ENCODE measurements around the gene MGARP. TPM values are rescaled to one million over a fixed set of nuclear protein-coding genes. Genes with fewer than 3 reads are reported as not detected.

MGARP gene
- total and polyA plus RNA-seq, 9 of the 15 experiments (the other 6 are each of a cell fraction or from before 2014, with no cell fraction given), result 0.11 to 0.45 (median 0.23) TPM; not detected in 4

GRCh38 chr4:139282065-139282720, 2.2 kb upstream of the MGARP start:
- POLR2A ChIA-PET, result interaction anchor here (0.5 to 1.9 kb wide), 3 partner anchors 13 to 154 kb away, joined by 3 to 7 read pairs (median 4); no protein-coding TSS in a partner anchor
- no peaks in the 10 kb centered on the region for H3K36me3 ChIP-seq (ENCODE audit: control insufficient read depth, insufficient read depth, low read length)

More at GRCh38 chr4:139282065-139282720, 2.2 kb upstream of the MGARP start:
- BruUV-seq (replicated peaks), result no TSS peak
- CTCF ChIA-PET (ENCODE audit: low intra/inter-chr PET ratio), result no interaction called here
- Histone ChIP-seq H3K9me1 (ENCODE audit: control insufficient read depth, insufficient read depth, low read length) (no peaks in the 10 kb centered on the region), H2AFZ (ENCODE audit: low read depth, low read length) (0 out of 2 replicates have a peak overlapping the region, but pooled peaks have one; percentile 11), H3K9ac (ENCODE audit: insufficient read depth in 1 of 2, low read depth in 2 of 2, low read length in 2 of 2) (no peak overlapping the region), H3K79me2 (ENCODE audit: control insufficient read depth, insufficient read depth, low read length) (no peaks in the 10 kb centered on the region), H3K9me3 (replicated peaks; ENCODE audit: control insufficient read depth, insufficient read depth, low read depth, low read length) (no peaks in the 10 kb centered on the region), H3K27ac (ENCODE audit: extremely low read depth, low read depth, low read length) (no peak overlapping the region), H3K4me3 (no peak overlapping the region), H3K27me3 (ENCODE audit: control insufficient read depth in 2 of 2, insufficient read depth in 2 of 2, low read length in 2 of 2) (no peaks in the 10 kb centered on the region), H3K4me2 (ENCODE audit: insufficient read depth, low read length) (no peak overlapping the region), H3K4me1 (replicated peaks in 1 of 2; ENCODE audit: control insufficient read depth in 2 of 2, insufficient read depth in 2 of 2, low read length in 2 of 2) (no peaks in the 10 kb centered on the region; a peak in 1 of 5 replicates), H4K20me1 (replicated peaks; ENCODE audit: control insufficient read depth, insufficient read depth, low read length) (no peaks in the 10 kb centered on the region)
- ATAC-seq (peak; percentile 51; the same call in 2 of the 3 replicates), DNase-seq (ENCODE audit: extremely low read depth in 1 of 4, low spot score in 3 of 4) (no peak), FAIRE-seq (no peak)
- in situ Hi-C loops (cut with MboI), result no loop called here
- TF ChIP-seq, protein P1, sequence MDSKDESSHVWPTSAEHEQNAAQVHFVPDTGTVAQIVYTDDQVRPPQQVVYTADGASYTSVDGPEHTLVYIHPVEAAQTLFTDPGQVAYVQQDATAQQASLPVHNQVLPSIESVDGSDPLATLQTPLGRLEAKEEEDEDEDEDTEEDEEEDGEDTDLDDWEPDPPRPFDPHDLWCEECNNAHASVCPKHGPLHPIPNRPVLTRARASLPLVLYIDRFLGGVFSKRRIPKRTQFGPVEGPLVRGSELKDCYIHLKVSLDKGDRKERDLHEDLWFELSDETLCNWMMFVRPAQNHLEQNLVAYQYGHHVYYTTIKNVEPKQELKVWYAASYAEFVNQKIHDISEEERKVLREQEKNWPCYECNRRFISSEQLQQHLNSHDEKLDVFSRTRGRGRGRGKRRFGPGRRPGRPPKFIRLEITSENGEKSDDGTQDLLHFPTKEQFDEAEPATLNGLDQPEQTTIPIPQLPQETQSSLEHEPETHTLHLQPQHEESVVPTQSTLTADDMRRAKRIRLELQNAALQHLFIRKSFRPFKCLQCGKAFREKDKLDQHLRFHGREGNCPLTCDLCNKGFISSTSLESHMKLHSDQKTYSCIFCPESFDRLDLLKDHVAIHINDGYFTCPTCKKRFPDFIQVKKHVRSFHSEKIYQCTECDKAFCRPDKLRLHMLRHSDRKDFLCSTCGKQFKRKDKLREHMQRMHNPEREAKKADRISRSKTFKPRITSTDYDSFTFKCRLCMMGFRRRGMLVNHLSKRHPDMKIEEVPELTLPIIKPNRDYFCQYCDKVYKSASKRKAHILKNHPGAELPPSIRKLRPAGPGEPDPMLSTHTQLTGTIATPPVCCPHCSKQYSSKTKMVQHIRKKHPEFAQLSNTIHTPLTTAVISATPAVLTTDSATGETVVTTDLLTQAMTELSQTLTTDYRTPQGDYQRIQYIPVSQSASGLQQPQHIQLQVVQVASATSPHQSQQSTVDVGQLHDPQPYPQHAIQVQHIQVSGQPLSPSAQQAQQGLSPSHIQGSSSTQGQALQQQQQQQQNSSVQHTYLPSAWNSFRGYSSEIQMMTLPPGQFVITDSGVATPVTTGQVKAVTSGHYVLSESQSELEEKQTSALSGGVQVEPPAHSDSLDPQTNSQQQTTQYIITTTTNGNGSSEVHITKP (IDR thresholded peaks at IDR 0.05; ENCODE audit: partially characterized antibody), result peak; percentile 77
- TF ChIP-seq MYNN (IDR thresholded peaks at IDR 0.05), result no peak
- TF ChIP-seq MYNN (CRISPR knock-in tag; IDR thresholded peaks at IDR 0.05), result no peak
- no peak for TF ChIP-seq RFX5 (IDR thresholded peaks at IDR 0.05; ENCODE audit: low read depth, low read length)
- no peak for TF ChIP-seq TEAD1 (CRISPR knock-in tag; IDR thresholded peaks at IDR 0.05)
- TF ChIP-seq ZBTB5 (IDR thresholded peaks at IDR 0.05), result no peak
- intact Hi-C loops (cut with micrococcal nuclease), result no loop called here
- 16% methylated on average over 7 of the region's 7 CpGs for WGBS (ENCODE audit: insufficient coverage, low coverage, missing lambda C conversion rate)

Measured in K562 (cell line).